Measurements from ENCODE around the gene RYR3.

The RYR3 gene

GRCh38 chr15:33322091-33322490, 11.3 kb downstream of the RYR3 start:
- no peak for DNase-seq

DNA sequence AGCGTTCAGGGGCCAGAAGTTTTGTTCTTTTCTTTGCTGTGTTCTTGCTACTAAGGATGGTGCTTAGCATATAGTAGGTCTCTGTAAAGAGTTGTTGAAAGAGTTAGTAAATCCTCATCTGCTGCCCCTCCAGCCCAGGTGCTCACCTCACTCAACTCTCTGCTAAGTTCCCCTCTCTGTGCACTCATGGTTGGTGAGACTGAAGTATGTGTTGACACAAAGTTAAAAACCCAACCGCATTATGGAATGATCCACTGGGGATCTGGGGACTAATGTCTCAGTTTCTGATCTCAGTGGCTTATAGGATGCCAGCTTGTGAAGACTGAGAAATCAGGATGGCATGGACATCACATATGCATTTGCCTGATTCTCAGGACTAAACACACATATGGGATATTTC, 13.8 kb downstream of the RYR3 start:
- no peak for DNase-seq

DNA sequence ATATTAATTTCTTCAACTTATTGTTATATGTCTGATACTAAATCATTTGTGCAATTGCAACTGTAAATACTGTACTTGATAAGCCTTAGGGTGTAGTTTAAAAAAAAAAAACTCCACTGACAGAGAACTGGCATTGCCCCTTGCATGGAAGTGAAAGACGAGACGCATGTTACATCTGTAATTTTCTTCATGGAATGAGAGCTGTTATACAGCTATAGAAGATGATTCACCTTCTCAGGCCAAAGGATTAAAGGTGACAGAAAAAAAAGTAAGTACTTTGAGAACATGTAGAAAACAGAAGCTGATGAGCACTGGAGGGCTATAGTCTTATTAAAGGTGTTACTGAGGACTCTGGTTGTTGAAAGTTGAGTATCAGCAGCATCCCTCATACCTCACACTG, 16.1 kb downstream of the RYR3 start:
- no peak for DNase-seq

GRCh38 chr15:33328106-33328505, 17.3 kb downstream of the RYR3 start:
- no peak for DNase-seq

DNA sequence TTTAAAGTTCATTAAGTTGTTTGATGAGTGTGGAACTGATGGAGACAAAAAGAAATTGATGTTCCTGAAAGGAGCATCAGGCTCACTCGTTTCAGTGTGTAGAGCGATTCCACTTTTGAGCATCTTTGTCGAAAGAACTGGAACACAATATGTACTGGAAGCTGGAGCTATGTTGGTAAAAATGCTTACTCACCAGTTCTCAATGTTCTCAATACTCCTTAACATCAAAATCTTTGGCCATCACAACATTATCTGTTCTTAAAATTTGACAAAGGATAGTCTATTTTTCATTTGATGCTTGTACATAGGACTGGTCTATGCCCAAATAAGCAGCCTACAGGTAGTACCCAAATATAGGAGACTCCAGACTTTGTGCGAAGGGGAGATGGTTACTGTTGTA, 18.7 kb downstream of the RYR3 start:
- DNase-seq: no peak

DNA sequence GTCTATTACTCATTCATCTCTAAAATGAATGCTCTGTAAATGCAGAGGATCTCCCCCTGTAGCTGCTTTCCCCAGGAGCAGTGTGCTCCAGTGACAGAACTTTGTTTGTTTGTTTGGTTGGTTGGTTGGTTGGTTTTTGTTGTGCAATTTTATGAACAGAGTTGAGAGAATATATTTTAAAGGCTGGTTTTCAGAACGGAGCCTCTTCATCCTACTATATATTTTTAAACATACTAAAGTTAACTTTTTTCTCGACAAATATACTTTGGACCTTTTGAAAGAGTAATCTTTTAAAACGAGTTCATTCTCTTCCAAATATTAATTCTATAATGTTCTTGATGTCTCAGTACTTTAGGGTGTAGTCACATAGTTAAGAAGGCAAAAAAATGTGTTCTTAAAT, 20.2 kb downstream of the RYR3 start:
- no peak for DNase-seq

- DNase-seq: no peak
Observed at GRCh38 chr15:33341953-33342352, 31.2 kb downstream of the RYR3 start.

- DNase-seq: no peak
Observed at GRCh38 chr15:33343275-33343674, 32.5 kb downstream of the RYR3 start.

- no peak for DNase-seq
Observed at GRCh38 chr15:33344111-33344510, 33.3 kb downstream of the RYR3 start.

DNA sequence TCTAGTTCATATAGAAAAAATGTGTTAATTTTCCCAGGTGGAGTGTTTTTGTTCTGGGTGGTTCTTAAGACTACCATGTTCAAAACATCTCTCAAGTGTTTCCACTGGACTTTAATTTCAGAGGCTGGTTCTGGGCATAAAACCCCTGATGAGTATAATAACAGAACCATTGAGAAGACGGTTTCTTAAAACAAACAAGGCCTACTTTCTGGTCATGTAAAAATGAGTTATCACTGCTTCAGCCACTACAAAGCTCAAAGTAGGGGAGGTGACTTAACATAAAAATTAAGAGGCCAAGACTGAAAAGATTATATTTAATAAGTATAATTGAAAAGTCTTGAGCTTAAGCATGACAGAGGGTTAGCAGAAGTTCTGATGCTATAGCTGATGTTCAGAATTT, 33.8 kb downstream of the RYR3 start:
- no peak for DNase-seq

DNA sequence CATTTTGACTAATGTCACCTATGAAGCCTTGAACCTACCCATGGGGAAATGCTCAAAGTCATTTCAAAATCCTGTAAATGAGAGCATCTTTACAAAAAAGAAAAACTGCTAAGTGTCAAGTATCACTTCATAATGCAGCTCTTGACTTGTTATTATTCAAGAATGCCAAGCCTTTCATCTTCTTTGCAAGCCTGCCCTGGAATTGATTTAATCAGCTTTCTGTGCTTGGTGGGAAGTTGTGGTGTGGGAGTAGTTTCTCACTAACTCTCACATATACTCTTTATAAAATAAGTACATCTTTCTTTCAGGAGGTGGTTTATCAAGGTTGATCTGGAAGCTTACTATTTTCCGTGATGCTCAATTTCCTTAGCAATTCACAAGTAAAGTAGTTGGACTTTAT, 43.6 kb downstream of the RYR3 start:
- DNase-seq: no peak

GRCh38 chr15:33357845-33358244, 47.1 kb downstream of the RYR3 start:
- no peak for DNase-seq

GRCh38 chr15:33358306-33358705, 47.5 kb downstream of the RYR3 start:
- DNase-seq: no peak

GRCh38 chr15:33360886-33361285, 50.1 kb downstream of the RYR3 start:
- no peak for DNase-seq

DNA sequence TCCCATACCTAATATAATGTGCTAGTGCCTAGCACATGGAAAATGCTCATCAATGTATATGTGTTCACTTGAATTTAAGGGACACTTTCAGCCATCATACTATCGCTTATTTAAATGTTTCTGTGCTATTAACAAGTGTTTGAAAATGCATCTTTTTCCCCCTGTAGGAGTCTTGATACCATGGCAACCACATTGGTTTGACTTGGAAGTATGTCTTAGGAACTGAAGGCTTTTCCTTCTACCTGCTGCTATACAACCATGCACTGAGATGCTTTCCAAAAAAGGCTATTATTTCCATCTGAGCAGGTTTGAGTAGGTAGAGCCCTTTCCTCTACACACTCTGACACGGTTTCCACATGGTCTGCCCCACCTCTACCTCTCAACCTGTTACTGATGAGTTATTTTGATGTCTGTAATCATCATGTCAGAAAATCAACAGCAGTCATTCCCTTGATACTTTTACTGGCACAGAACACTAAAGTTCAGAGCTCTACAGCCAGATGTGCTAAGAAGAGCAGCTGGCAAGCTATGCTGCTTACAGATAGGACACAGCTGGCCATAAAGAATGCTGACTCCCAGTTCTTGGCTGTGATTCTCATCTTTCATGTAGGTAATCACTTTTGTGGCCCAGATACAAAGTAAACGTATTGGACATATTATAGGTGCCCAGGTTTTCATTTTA, 59.3 kb downstream of the RYR3 start:
- no peak for DNase-seq

GRCh38 chr15:33370623-33371020, 59.9 kb downstream of the RYR3 start:
- DNase-seq: no peak

GRCh38 chr15:33371159-33371558, 60.4 kb downstream of the RYR3 start:
- DNase-seq: no peak

DNA sequence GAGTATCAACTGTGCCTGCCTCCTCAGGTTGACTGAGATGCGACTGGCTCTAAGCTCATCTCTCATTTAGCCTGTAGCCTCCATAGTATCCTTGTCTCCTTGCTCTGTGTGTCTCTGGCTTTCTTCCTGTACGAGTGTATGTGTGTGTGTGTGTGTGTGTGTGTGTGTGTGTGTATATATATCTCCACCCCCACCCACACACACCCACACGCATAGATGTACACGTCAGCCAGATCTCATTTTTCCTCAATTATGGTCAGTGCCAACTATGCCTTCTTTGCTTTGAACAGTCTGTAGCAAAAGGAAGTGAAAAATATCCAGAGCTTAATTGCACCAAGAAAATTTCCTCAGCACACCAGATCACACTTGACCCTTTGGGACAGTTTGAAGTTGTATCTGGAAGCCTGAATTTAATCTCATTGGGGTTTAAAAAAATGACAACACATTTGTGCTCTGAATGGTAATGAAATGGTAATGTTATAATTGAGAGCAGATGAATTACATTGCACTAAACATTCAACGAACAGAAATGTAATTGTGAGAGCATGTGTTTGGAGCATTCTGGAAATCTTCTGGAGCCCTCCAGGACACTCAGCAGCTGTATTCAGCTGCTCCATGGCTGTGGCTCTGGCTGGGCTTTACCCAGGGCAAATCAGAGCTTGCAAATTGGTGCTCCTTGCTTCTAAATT, 63.6 kb downstream of the RYR3 start:
- no peak for DNase-seq

GRCh38 chr15:33375236-33375635, 64.5 kb downstream of the RYR3 start:
- DNase-seq: no peak

- DNase-seq: no peak
Observed at GRCh38 chr15:33377204-33377603, 66.4 kb downstream of the RYR3 start.

DNA sequence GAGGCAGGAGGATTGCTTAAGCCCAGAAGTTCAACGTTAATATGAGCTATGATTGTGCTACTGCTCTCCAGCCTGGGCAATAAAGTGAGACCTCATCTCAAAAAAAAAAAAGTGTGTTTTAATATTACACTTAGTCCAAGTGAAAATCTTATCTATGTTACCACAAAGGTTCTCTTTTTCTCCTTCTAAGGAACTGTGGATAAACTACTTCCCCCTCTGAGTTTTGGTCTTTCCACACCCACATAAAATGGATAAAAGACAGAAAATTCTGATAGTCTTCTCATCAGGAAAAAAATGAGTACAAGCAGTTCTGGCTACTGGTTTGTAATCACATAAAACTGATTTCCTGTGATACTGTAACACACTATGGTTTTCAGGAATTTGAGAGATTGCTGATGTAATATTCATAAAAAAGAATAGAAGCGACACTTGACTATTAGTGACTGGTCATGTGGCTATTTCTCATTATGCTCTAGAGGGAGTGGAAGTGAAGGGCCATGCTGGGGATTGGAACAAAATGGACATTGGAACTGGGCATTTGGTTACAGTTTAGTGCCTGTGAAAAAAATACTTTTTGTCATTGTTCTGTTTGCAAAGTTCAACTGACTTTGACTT, 68.2 kb downstream of the RYR3 start:
- no peak for DNase-seq

DNA sequence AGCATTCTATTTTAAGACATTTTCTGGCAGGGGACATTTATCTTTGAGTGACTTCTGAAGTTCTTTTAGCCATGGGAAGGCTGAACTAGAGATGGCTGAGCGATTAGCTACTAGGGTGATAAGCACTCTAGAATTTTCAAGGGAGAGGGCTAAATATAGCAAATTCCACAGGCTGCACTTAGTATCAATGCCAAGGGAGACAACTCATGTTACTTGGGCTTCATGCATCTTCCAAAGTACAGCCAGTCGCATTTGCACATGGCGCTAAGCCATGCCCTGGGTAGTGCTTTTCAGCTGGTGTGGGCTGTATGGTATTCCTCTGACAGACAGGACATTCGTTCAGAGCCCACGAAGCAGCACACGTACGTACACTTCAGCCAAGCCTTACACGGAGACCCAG, 69.6 kb downstream of the RYR3 start:
- DNase-seq: no peak

DNA sequence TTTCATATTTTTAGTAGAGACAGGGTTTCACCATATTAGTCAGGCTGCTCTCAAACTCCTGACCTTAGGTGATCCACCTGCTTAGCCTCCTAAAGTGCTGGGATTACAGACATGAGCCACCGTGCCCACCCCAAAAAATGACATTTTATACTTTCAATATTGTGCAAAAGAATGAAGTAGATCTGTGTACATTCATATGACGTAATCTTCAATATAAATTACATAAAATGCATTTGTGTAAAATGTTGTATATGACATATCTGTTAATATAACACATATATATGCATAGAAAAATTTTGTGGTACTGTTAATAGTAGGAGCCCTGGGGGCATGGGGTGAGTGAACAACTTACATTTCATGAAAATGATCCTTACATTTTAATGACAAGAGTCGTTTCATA, 71.7 kb downstream of the RYR3 start:
- no peak for DNase-seq

DNA sequence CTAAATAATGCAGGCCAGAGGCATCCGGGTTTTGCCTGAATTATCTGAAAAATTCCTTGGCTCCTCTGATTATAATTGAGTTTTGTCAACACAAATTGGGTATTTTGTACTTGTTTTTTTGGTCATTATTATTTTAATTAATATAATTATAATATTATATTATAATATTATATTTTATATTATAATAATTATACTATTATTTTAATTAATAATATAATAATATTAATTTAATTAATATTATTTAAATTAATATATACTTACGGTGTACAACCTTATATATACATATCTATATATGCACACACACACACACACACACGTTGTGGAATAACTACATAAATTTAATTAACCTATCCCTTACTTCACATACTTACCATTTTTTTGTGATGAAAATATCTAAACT, 73.5 kb downstream of the RYR3 start:
- no peak for DNase-seq

DNA sequence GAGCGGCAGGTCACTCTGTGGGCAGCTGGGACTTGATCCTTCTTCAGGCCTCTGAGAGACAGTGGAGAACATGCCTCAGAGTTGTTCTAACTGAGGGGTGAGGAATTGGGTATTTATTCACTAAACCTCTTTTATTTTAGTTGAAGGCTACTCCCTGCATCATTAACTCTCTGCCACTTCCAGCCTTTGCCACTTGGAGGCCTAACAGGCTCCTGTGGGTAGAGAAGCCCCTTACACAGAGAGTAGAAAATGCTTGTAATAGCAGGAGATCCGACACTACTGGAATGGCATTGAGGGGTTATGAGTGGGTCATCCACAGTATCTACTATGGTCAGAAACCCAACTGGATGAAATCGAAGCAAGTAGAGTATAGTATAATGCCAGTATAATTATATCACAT, 81.7 kb downstream of the RYR3 start:
- DNase-seq: no peak
